ENCODE results near the gene MESP1.
"Not testable (repeated sequence)": the region's sequence is repeated elsewhere in the genome, so short reads cannot be mapped to it uniquely, and the experiment has no call there.

- not testable (repeated sequence) for TF ChIP-seq CTCF (optimal IDR thresholded peaks at IDR 0.05 in 1 of 3, IDR thresholded peaks at IDR 0.05 in 1 of 3, conservative IDR thresholded peaks at IDR 0.05 in 1 of 3; ENCODE audit: extremely low read depth in 1 of 3, insufficient read depth in 2 of 3, low read length in 3 of 3); EZH2 (IDR thresholded peaks at IDR 0.05; ENCODE audit: low read length)
These were observed 37.5 kb upstream of the MESP1 start for GRCh38 chr15:89788585-89788984.
